Loucy (cell line): Measurements from ENCODE around the gene PFDN5.

ENCODE experiments used
- H2AFZ ChIP-seq: fragments of 200-600 bp; sonication (generic); 2 replicates; pipeline ENCODE4 v1.6.0; 2016; ENCODE audit warnings: antibody characterized with exemption, mild to moderate bottlenecking, low read length, moderate library complexity
- H3F3A ChIP-seq: fragments of 200-600 bp; 2 replicates; pipeline ENCODE4 v1.6.0; 2016; ENCODE audit warnings: antibody characterized with exemption, low read depth, mild to moderate bottlenecking
- H3K27me3 ChIP-seq: fragments of 200-600 bp; sonication (generic); 2 replicates; pipeline ENCODE4 v1.6.1; 2014; ENCODE audit warnings: low read length, mild to moderate bottlenecking; ENCODE audit not compliant: insufficient read depth, poor library complexity, severe bottlenecking
- H3K36me3 ChIP-seq: fragments of 200-600 bp; sonication (generic); 2 replicates; pipeline ENCODE4 v1.6.1; 2016; ENCODE audit warnings: low read length; ENCODE audit not compliant: insufficient read depth
- H3K4me1 ChIP-seq: fragments of 200-600 bp; sonication (generic); 2 replicates; pipeline ENCODE4 v1.5.1; 2014; ENCODE audit warnings: low read length, mild to moderate bottlenecking; ENCODE audit not compliant: insufficient read depth, poor library complexity, severe bottlenecking
- H3K4me2 ChIP-seq: fragments of 200-600 bp; sonication (generic); 2 replicates; pipeline ENCODE4 v1.6.0; 2014; ENCODE audit warnings: antibody characterized with exemption, low read length, low read depth, mild to moderate bottlenecking; ENCODE audit not compliant: poor library complexity, severe bottlenecking
- H3K4me3 ChIP-seq: fragments of 200-600 bp; sonication (generic); 2 replicates; pipeline ENCODE4 v1.5.1; 2014; ENCODE audit warnings: low read length, mild to moderate bottlenecking, mixed read lengths; ENCODE audit not compliant: poor library complexity, severe bottlenecking
- H3K79me2 ChIP-seq: fragments of 200-600 bp; sonication (generic); 2 replicates; pipeline ENCODE4 v1.6.1; 2014; ENCODE audit warnings: low read length; ENCODE audit not compliant: insufficient read depth
- H3K9ac ChIP-seq: fragments of 200-600 bp; sonication (generic); 2 replicates; pipeline ENCODE4 v1.6.0; 2014; ENCODE audit warnings: mild to moderate bottlenecking, low read depth, low read length, moderate library complexity; ENCODE audit not compliant: poor library complexity, severe bottlenecking
- H3K9me2 ChIP-seq: fragments of 200-600 bp; sonication (generic); replicated peaks from 2 replicates; pipeline ENCODE4 v1.6.1; 2016; ENCODE audit warnings: low read depth, low read length, mixed read lengths
- H3K9me3 ChIP-seq: fragments of 200-600 bp; sonication (generic); 2 replicates; pipeline ENCODE4 v1.6.1; 2014; ENCODE audit warnings: mild to moderate bottlenecking, antibody characterized with exemption, low read length, low read depth; ENCODE audit not compliant: insufficient read depth
- H4K20me1 ChIP-seq: fragments of 200-600 bp; sonication (generic); 2 replicates; pipeline ENCODE4 v1.6.0; 2014; ENCODE audit warnings: antibody characterized with exemption, low read length, mild to moderate bottlenecking; ENCODE audit not compliant: insufficient read depth, poor library complexity, severe bottlenecking
- EZH2phosphoT487 ChIP-seq: fragments of 200-600 bp; IDR thresholded peaks from 2 replicates; pipeline ENCODE4 v1.6.1; 2018; ENCODE audit warnings: antibody characterized with exemption, mild to moderate bottlenecking, moderate library complexity, borderline replicate concordance
- TF ChIP-seq, protein P1 (sequence below): fragments of 200-600 bp; sonication (generic); conservative IDR thresholded peaks from 2 replicates; pipeline ENCODE4 v1.5.1; 2014; ENCODE audit warnings: mild to moderate bottlenecking, antibody characterized with exemption, low read length

The PFDN5 gene

DNA sequence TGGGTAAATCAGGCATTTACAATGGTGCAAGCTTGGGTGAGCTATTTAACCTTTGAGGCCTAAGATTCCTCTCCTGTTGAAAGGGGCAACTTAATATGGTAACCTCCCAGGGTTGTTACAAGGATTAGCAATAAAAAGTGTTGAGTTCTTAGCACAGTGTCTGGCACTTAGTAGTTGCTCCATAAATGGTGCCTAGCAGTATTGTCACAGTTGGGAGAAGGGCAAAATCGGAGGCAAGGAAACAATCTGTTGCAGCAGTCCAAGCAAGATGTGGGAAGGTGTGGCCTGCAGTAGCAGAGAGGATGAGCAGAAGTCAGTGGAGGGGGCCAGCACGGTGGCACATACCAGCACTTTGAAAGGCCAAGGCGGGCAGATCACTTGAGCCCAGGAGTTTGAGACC is 48.1 kb downstream of the PFDN5 start:
- H3K79me2 ChIP-seq = no peaks in the 10 kb centered on the region
- H3K36me3 ChIP-seq = no peaks in the 10 kb centered on the region
- no peak overlapping the region for H3K9ac ChIP-seq
- H3K9me3 ChIP-seq = no peaks in the 10 kb centered on the region
- no peak overlapping the region for H2AFZ ChIP-seq
- no peaks in the 10 kb centered on the region for H3K27me3 ChIP-seq
- no peaks in the 10 kb centered on the region for H4K20me1 ChIP-seq
- H3K9me2 ChIP-seq = no peaks in the 10 kb centered on the region
- peaks cover 13% of the 10 kb centered on the region for H3K4me1 ChIP-seq
- no peaks in the 10 kb centered on the region for H3F3A ChIP-seq
- H3K4me3 ChIP-seq = no peak overlapping the region
- no peak overlapping the region for H3K4me2 ChIP-seq
- no peak for TF ChIP-seq EZH2phosphoT487
- TF ChIP-seq, protein P1, sequence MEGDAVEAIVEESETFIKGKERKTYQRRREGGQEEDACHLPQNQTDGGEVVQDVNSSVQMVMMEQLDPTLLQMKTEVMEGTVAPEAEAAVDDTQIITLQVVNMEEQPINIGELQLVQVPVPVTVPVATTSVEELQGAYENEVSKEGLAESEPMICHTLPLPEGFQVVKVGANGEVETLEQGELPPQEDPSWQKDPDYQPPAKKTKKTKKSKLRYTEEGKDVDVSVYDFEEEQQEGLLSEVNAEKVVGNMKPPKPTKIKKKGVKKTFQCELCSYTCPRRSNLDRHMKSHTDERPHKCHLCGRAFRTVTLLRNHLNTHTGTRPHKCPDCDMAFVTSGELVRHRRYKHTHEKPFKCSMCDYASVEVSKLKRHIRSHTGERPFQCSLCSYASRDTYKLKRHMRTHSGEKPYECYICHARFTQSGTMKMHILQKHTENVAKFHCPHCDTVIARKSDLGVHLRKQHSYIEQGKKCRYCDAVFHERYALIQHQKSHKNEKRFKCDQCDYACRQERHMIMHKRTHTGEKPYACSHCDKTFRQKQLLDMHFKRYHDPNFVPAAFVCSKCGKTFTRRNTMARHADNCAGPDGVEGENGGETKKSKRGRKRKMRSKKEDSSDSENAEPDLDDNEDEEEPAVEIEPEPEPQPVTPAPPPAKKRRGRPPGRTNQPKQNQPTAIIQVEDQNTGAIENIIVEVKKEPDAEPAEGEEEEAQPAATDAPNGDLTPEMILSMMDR = no peak

GRCh38 chr12:53343969-53344368 is 48.6 kb downstream of the PFDN5 start:
- Histone ChIP-seq H2AFZ (peak overlapping the region; percentile 24), H3K9me3 (no peaks in the 10 kb centered on the region), H3K9me2 (no peaks in the 10 kb centered on the region), H3F3A (no peaks in the 10 kb centered on the region), H3K27me3 (no peaks in the 10 kb centered on the region), H3K4me2 (peak overlapping the region; percentile 81), H4K20me1 (no peaks in the 10 kb centered on the region), H3K36me3 (no peaks in the 10 kb centered on the region), H3K4me3 (peak overlapping the region; percentile 67), H3K9ac (no peak overlapping the region), H3K4me1 (peaks cover 13% of the 10 kb centered on the region), H3K79me2 (no peaks in the 10 kb centered on the region)
- TF ChIP-seq, protein P1 = no peak
- no peak for TF ChIP-seq EZH2phosphoT487

- TF ChIP-seq EZH2phosphoT487 = no peak
- TF ChIP-seq, protein P1 = no peak
- Histone ChIP-seq H3K4me2 (peak overlapping the region; percentile 81), H3K79me2 (no peaks in the 10 kb centered on the region), H4K20me1 (no peaks in the 10 kb centered on the region), H3K27me3 (no peaks in the 10 kb centered on the region), H3K9me3 (no peaks in the 10 kb centered on the region), H3F3A (no peaks in the 10 kb centered on the region), H3K9me2 (no peaks in the 10 kb centered on the region), H3K4me1 (peaks cover 13% of the 10 kb centered on the region), H3K36me3 (no peaks in the 10 kb centered on the region), H3K4me3 (peak overlapping the region; percentile 67), H3K9ac (peak overlapping the region; percentile 13), H2AFZ (peak overlapping the region; percentile 24)
These were observed 49.1 kb downstream of the PFDN5 start for GRCh38 chr12:53344487-53344823.
